ENCODE results near the gene IRAK1. TPM values are rescaled to one million over a fixed set of nuclear protein-coding genes. Genes with fewer than 3 reads are reported as not detected.

The IRAK1 gene
- polyA plus RNA-seq, 1 of the 3 experiments (the other 2 are of a cell fraction): 68.5 TPM

- no peak for TF ChIP-seq RCOR1 (IDR thresholded peaks at IDR 0.05; ENCODE audit: low read length)
- no peak for TF ChIP-seq JUND (IDR thresholded peaks at IDR 0.05)
- TF ChIP-seq RAD21 (IDR thresholded peaks at IDR 0.05; ENCODE audit: low read length): no peak
- TF ChIP-seq TAF1 (IDR thresholded peaks at IDR 0.05; ENCODE audit: borderline replicate concordance, low read depth, low read length): no peak
- TF ChIP-seq ELF1 (IDR thresholded peaks at IDR 0.05): no peak
- no peak for TF ChIP-seq SMC3 (IDR thresholded peaks at IDR 0.05; ENCODE audit: low read depth, low read length)
- TF ChIP-seq SIN3A (IDR thresholded peaks at IDR 0.05; ENCODE audit: borderline replicate concordance, low read depth, low read length): no peak
- no peak for TF ChIP-seq IRF3 (IDR thresholded peaks at IDR 0.05; ENCODE audit: low read depth, low read length)
- TF ChIP-seq CTCF (IDR thresholded peaks at IDR 0.05): no peak
- no peak for TF ChIP-seq NRF1 (IDR thresholded peaks at IDR 0.05; ENCODE audit: low read depth, low read length)
Measured at GRCh38 chrX:154026136-154027021, 6.7 kb upstream of the IRAK1 start (continued).

- WGBS (ENCODE audit: low lambda C conversion rate): 58% methylated on average over 4 of the region's 8 CpGs
- no peak overlapping the region for H3K9ac ChIP-seq
- H3K9me3 ChIP-seq: no peaks in the 10 kb centered on the region
- no peak for DNase-seq
- H3K36me3 ChIP-seq (replicated peaks in 1 of 2; ENCODE audit: control insufficient read depth in 1 of 2, insufficient read depth in 2 of 2, low read length in 1 of 2): no peaks in the 10 kb centered on the region
- H3K4me1 ChIP-seq (ENCODE audit: control insufficient read depth in 1 of 2, insufficient read depth in 2 of 2, low read depth in 1 of 2, low read length in 1 of 2): peaks cover 0 to 17% of the 10 kb centered on the region in 2 experiments; a peak in 1 of 4 replicates
- H3K27me3 ChIP-seq (ENCODE audit: insufficient read depth): peaks cover 65% of the 10 kb centered on the region
- no peaks in the 10 kb centered on the region for H3K79me2 ChIP-seq (ENCODE audit: insufficient read depth)
- ChIA-PET CTCF (interaction anchor here (12.4 kb wide), 1 partner anchor 12 kb away, joined by 94 read pairs; no protein-coding TSS in a partner anchor), POLR2A (no interaction called here)
- no peak overlapping the region for H3K27ac ChIP-seq (ENCODE audit: low read depth in 2 of 2, low read length in 1 of 2)
- H3K4me3 ChIP-seq (ENCODE audit: low read depth in 2 of 2, low read length in 1 of 2): no peak overlapping the region
- H4K20me1 ChIP-seq (ENCODE audit: insufficient read depth): no peaks in the 10 kb centered on the region
- no peak overlapping the region for H3K4me2 ChIP-seq
- no peak overlapping the region for H2AFZ ChIP-seq (ENCODE audit: low read depth)
- H3K9me2 ChIP-seq: no peaks in the 10 kb centered on the region
- peaks cover 7% of the 10 kb centered on the region for H3F3A ChIP-seq (replicated peaks; ENCODE audit: insufficient read depth)
- TF ChIP-seq MAX (IDR thresholded peaks at IDR 0.05; ENCODE audit: low read depth): no peak
- TF ChIP-seq MXI1 (IDR thresholded peaks at IDR 0.05; ENCODE audit: low read depth, low read length): no peak
- no peak for TF ChIP-seq TCF12 (IDR thresholded peaks at IDR 0.05)
- TF ChIP-seq GABPA (IDR thresholded peaks at IDR 0.05; ENCODE audit: low read depth): no peak
- TF ChIP-seq CTCF (IDR thresholded peaks at IDR 0.05): no peak
- TF ChIP-seq JUND (IDR thresholded peaks at IDR 0.05): no peak
- TF ChIP-seq POLR2AphosphoS5 (IDR thresholded peaks at IDR 0.05; ENCODE audit: low read depth, low read length): no peak
- no peak for TF ChIP-seq TAF1 (IDR thresholded peaks at IDR 0.05; ENCODE audit: borderline replicate concordance, low read depth, low read length)
- TF ChIP-seq ELF1 (IDR thresholded peaks at IDR 0.05): no peak
- no peak for TF ChIP-seq REST (IDR thresholded peaks at IDR 0.05; ENCODE audit: low read depth, low read length)
- TF ChIP-seq PBX3 (IDR thresholded peaks at IDR 0.05): no peak
- TF ChIP-seq IRF3 (IDR thresholded peaks at IDR 0.05; ENCODE audit: low read depth, low read length): no peak
- no peak for TF ChIP-seq SMC3 (IDR thresholded peaks at IDR 0.05; ENCODE audit: low read depth, low read length)
- TF ChIP-seq SIN3A (IDR thresholded peaks at IDR 0.05; ENCODE audit: borderline replicate concordance, low read depth, low read length): no peak
Measured at GRCh38 chrX:154025230-154025629, 5.5 kb upstream of the IRAK1 start.
